ENCODE data around the gene RBM39. TPM values are rescaled to one million over a fixed set of nuclear protein-coding genes. Genes with fewer than 3 reads are reported as not detected.

RBM39 gene
- total RNA-seq, 1 donor from 2014 or later = 299 TPM

DNA sequence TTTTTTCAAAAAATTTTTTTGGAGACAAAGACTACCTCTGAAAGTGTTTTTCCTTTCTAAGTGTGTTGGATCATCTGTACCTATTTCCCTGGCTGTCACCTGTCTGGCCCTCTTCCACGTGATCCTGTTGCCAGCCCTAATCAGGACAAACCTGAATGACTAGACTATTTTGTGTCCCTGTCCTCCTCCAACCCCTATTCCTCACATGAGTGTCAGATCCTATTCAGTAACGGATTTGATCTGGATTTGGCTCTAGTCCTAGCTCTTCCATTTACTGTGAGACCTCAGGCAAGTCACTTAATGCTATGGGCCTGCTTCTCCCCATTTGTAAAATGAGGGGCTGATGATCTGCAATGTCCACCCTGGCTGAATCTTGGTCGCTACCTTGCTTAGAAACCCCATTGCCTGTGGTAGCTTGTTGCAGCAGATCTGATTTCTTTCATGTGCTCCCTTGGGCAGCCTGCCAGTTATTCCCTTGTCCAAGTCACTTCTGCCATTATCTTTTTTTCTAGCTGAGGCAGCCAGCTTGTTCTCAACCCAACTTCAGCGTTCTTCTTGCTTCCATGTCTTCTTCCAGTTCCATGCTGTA, 34.5 kb upstream of the RBM39 start:
- Histone ChIP-seq H3K27ac (peak overlapping the region; percentile 24), H3K4me1 (peaks cover 36% of the 10 kb centered on the region), H3K36me3 (peaks cover 10% of the 10 kb centered on the region), H3K27me3 (ENCODE audit: low read depth) (no peaks in the 10 kb centered on the region), H3K9me3 (no peaks in the 10 kb centered on the region), H3K4me3 (no peak overlapping the region)
- TF ChIP-seq, protein P1, sequence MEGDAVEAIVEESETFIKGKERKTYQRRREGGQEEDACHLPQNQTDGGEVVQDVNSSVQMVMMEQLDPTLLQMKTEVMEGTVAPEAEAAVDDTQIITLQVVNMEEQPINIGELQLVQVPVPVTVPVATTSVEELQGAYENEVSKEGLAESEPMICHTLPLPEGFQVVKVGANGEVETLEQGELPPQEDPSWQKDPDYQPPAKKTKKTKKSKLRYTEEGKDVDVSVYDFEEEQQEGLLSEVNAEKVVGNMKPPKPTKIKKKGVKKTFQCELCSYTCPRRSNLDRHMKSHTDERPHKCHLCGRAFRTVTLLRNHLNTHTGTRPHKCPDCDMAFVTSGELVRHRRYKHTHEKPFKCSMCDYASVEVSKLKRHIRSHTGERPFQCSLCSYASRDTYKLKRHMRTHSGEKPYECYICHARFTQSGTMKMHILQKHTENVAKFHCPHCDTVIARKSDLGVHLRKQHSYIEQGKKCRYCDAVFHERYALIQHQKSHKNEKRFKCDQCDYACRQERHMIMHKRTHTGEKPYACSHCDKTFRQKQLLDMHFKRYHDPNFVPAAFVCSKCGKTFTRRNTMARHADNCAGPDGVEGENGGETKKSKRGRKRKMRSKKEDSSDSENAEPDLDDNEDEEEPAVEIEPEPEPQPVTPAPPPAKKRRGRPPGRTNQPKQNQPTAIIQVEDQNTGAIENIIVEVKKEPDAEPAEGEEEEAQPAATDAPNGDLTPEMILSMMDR (IDR thresholded peaks at IDR 0.05) = no peak
- intact Hi-C loops (cut with DNase I) = no loop called here
- DNase-seq (no peak), ATAC-seq (no peak)

DNA sequence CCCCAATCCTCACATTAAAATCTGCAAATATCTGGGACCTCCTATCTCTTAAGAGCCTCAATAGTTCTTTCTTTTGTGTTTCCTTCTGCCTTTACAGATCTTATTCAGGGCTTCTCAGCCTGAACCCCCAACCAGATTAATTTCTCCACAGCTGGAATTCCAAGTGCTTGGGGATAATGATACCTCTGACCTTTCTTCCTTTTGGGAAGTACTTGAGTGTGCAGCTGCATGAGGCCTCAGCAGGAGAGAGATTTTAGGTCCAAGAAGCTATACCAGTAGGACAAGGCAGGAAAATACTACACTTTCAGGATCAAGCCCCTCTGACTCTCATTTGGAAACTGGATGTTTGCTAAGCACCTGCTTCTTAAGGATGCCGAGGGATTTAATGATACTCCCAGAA, 32.3 kb upstream of the RBM39 start:
- H3K27ac ChIP-seq = no peak overlapping the region
- intact Hi-C loops (cut with DNase I) = no loop called here
- DNase-seq = no peak
- TF ChIP-seq, protein P1 (IDR thresholded peaks at IDR 0.05) = no peak
- H3K36me3 ChIP-seq = peaks cover 10% of the 10 kb centered on the region
- H3K9me3 ChIP-seq = no peaks in the 10 kb centered on the region
- H3K4me3 ChIP-seq = no peak overlapping the region
- ATAC-seq = no peak
- H3K27me3 ChIP-seq (ENCODE audit: low read depth) = no peaks in the 10 kb centered on the region
- peaks cover 58% of the 10 kb centered on the region for H3K4me1 ChIP-seq

DNA sequence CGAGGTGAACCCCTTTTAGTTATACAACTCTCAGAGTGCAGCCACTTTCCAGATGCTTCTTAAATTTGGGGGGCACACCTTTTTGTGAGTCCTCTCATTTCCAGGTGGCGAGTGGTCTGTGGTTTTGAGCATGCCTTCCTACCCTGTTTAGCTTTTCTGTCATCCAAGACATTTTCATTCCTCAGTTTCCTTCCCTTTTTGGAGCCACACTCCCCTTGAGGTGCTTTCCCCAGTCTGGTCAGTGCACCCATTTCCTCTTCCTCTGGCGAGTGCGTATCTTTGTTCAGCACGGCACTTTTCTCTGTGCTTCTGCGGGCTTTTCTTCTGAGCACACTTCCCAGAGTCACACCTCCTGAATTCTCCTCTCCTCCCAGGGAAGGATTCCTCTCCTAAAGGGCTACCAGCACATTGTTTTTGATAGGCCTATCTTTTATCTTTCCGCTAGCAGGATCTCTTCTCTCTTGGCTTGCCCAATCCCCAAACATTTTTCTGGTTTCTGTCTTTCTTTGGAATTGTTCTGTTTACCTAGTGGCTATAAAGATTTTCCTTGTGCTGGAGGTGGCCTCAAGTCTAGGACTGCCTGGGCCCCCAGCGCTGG, 31.2 kb upstream of the RBM39 start:
- Histone ChIP-seq H3K36me3 (peaks cover 10% of the 10 kb centered on the region), H3K4me3 (peak overlapping the region; percentile 83), H3K4me1 (peaks cover 69% of the 10 kb centered on the region), H3K27me3 (ENCODE audit: low read depth) (no peaks in the 10 kb centered on the region), H3K9me3 (no peaks in the 10 kb centered on the region), H3K27ac (peak overlapping the region; percentile 96)
- intact Hi-C loops (cut with DNase I) = no loop called here
- ATAC-seq (no peak), DNase-seq (no peak)
- TF ChIP-seq, protein P1 (IDR thresholded peaks at IDR 0.05) = no peak

DNA sequence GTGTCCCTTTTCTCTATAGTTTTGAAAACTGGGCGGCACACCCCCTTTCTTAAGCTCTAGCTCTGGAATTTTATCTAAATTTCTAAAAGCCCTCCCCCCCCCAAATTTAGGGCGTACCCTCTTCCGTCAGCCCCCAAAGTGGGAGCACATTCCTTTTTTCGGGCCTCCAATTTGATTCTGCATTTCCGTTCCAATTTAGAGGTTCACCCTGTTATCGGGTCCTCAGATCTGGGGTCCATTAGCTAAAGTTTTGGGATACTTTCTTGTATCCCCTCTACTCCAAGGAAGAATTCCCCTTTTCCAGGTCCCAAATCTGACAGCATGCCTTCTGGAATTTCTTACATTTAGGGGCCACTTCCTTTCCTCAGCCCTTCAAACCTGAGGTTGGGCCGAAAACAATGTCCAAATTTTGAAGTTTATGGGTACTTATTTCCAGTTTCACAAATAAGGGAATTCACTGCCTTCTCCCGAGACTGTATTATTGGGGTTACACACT, 30.6 kb upstream of the RBM39 start:
- TF ChIP-seq, protein P1 (IDR thresholded peaks at IDR 0.05) = no peak
- H3K4me1 ChIP-seq = peaks cover 76% of the 10 kb centered on the region
- H3K36me3 ChIP-seq = peaks cover 10% of the 10 kb centered on the region
- H3K27ac ChIP-seq = peak overlapping the region; percentile 96
- no peak for DNase-seq
- H3K27me3 ChIP-seq (ENCODE audit: low read depth) = no peaks in the 10 kb centered on the region
- H3K9me3 ChIP-seq = no peaks in the 10 kb centered on the region
- intact Hi-C loops (cut with DNase I) = no loop called here
- H3K4me3 ChIP-seq = peak overlapping the region; percentile 83
- no peak for ATAC-seq

DNA sequence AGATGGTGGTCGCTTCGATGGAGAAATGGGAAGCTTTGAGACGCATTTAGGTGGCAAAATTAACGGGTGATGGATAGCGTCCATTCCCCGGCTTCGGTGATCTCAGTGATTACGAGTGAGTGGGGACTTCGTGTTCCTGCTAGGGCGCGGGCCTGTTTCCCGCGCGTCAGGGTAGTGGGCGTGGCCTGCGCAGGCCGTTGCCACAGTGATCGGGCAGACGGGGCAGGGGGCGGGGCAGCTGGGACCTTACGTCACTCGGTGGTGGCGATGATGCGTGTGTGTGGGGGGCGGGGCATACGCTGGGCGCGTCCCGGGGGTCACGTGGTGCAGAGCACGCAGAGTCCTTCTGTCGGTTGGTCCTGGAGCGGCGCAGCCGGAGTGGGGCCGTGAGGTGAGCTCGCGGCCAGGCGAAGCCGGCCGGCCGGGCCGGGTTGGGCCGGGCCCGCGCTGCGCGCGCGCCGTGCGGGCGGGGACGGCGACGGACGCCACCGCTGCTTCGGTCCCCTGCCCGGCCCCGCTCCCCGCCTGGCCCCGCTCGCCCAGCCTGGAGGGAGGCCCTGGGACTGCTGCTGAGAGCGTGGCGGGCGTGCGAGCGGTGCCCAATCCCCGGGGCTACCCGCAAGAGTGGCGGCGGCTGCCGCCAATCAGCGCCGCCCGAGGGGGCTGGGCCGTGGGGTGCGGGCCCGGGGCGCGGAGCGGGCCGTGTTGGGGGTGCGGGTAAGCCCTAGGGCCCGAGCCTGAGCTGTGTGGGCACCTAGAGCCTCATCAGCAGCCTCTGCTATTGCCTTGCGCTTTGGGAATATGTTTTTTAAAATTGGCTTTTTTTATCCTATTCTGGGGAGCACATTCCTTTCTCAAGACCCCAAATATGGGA, 29.9 kb upstream of the RBM39 start, which contains the start of gene PHF20:
Gene PHF20 (plus strand): TSS at position 327 of the 874 bp plus-strand sequence. CDS start 29,508 bp downstream, outside the sequence.
- intact Hi-C loops (cut with DNase I) = no loop called here
- H3K9me3 ChIP-seq = no peaks in the 10 kb centered on the region
- peaks cover 75% of the 10 kb centered on the region for H3K4me1 ChIP-seq
- H3K36me3 ChIP-seq = peaks cover 10% of the 10 kb centered on the region
- TF ChIP-seq, protein P1 (IDR thresholded peaks at IDR 0.05) = no peak
- H3K27me3 ChIP-seq (ENCODE audit: low read depth) = no peaks in the 10 kb centered on the region
- H3K4me3 ChIP-seq = peak within 1 kb of the TSS; percentile 83
- ATAC-seq (peak; percentile 89 to 96), DNase-seq (peak; percentile 100)
- H3K27ac ChIP-seq = peak within 1 kb of the TSS; percentile 96

All from lower lobe of right lung (tissue), 2 donors.